ENCODE data around the gene ERCC6L2. TPM values are rescaled to one million over a fixed set of nuclear protein-coding genes. Genes with fewer than 3 reads are reported as not detected.

Gene ERCC6L2
- polyA plus RNA-seq, 1 donor = 25.0 TPM

DNA sequence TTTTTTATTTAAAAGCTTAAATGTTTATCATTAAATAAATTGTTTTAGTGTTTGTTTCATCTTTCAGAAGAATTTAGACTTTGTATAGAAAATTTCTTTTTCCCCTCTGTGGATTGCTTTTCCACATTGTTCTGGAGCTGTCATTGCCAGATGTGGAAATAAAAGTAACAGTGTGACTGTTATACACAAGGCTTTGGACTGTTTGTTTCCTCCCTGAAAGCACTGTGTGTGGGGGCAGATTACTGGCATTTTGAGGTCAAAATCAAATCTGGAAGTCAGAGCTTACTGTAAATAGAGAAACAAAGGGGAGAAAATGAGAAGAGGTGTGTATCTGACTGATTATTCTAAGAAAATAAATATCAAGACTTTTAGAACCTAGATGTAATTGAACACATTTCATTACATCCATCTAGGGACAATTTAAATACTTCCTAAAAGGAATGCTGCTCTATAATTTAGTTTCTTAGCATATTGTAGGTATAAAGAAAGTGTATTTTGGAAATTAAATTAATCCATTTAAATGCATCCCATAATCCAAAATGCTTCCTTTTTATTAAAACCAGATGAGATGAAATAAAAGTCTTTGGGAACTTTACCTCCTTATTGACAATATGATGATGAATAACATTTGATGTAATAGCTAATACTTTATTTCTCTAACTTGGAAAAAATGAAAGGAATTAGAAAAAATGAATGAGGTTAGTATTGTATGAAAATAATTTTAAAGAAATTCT lies 51.9 kb downstream of the ERCC6L2 start:
- DNase-seq = no peak

DNA sequence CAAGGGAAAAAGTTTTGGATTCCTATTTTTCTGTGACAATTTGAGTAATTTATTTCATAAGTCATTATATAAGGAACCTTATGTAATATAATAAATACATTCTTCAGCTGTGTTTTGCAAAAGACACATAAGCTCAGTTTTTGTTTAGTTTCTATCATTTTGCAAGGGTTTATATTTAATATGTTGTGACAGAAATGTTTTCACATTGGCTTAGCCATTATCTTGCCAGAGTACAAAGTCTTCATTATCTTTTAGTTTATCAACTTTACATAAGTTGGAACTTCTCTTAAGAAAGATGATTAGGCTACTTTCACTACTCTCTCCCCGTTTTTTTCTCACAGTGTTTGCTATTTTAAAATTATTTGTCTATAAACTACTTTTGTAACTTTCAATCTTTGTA lies 54.8 kb downstream of the ERCC6L2 start:
- no peak for DNase-seq

DNA sequence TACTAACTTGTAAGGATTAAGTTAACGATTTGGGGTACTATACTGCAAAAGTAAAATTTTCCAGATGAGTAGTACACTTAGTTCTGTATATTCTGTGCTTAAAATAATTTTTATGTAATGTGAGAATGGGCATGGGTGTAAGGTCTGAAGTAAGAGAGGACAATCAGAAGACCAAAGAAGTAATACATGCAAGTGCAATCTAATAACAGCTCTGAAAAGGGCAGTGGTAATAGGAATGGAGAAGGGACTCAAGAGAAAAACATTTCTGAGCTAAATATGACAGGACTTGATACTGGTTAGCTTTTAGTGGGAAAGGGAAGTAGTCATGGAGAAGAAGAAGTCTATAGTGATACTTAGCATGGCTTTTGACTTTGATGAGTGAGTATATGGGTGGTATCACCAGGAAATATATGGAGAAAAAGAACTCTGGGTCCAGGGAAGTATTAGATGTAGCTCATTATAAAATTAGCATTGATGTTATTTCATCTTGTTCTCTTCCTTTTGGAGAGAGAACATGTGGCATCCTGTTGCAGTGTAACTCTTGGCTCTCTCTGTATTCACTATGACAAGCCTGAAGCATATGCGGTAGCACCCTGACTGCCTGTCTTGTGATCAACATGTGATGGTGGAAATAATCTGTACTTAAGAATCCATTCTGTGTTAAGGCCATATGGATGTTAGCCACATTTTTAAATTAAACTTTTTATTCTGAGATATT lies 60.5 kb downstream of the ERCC6L2 start:
- DNase-seq = no peak

- no peak for DNase-seq
These were observed 61.1 kb downstream of the ERCC6L2 start for GRCh38 chr9:95936579-95937075.

DNA sequence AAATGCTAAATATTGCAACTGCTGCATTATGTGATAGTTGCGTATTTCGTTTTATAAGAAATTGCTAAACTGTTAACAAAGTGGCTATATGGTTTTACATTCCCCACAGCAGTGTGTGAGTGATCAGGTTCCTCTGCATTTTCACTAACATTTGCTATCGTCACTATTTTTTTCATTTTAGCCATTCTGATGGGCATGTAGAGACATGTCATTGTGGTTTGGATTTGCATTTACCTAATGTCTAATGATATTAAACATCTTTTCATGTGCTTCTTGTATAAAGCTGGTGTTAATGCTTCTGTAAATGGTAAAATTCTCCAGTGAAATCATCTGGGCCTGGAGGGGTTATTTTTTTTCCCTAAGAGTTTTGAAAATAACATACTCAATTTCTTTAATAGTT lies 61.6 kb downstream of the ERCC6L2 start:
- no peak for DNase-seq

DNA sequence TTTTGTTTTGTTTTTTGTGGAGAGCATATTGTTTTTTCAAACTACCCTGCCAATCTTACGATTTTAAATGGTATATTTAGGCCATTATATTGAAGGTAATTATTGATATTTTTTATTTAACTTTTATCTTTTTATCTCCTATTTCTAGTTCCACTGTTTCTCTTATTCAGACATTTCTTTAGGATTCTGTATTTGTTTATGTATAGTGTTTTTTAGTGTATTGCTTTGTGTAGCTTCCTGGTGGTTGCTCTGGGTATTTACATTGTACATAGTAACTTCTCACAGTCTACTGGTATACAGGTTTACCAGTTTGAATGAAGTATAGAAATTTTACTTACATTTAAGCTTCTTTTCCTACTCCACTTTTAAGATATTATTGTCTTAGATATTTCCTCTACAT lies 63.2 kb downstream of the ERCC6L2 start:
- DNase-seq = no peak

- DNase-seq = no peak
These were observed 64.0 kb downstream of the ERCC6L2 start for GRCh38 chr9:95939472-95939871.

DNA sequence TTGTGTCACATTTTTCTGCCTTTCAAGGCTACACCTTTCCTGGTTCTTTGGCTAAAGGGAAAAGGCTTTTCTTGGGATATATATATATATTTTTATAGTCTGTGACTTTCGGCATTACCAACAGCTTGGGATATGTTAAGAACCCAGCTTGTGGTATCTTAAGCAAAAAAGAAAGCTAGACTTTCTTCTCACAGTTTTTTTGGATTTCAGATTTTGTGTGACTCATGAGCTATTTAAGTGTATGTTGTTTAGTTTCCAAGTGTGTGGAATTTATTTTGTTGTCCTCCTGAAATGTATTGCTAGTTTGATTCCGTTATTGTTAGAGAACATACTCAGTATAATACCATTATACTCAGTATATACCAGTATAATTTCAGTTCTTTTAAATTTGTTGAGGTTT lies 64.8 kb downstream of the ERCC6L2 start:
- no peak for DNase-seq

GRCh38 chr9:95942016-95942415 lies 66.5 kb downstream of the ERCC6L2 start:
- no peak for DNase-seq

DNA sequence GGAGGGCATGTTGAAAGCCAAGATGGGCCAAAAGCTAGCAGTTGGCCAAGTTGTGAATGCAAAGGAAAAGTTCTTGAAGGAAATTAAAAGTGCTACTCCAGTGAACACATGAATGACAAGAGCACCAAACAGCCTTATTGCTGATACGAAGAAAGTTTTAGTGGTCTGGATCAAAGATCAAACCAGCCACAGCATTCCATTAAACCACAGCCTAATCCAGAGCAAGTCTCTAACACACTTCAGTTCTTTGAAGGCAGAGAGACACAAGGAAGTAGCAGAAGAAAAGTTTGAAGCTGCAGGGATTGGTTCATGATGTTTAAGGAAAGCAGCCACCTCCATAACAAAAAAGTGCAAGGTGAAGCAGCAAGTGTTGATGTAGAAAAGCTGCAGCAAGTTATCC lies 71.6 kb downstream of the ERCC6L2 start:
- no peak for DNase-seq

DNA sequence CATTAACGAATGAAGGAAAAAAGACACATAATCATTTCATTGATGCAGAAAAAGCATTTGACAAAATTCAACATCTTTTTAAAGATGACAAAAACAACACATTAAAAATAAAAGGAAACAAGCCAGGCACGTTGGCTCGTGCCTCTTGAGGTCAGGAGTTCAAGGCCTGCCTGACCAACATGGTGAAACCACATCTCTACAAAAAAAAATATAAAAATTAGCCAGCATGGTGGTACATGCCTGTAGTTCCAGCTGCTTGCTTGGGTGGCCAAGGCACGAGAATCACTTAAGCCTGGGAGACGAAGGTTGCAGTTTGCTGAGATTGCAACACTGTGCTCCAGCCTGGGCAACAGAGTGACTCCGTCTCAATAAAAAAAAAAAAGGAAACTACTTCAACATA lies 77.0 kb downstream of the ERCC6L2 start:
- no peak for DNase-seq

DNA sequence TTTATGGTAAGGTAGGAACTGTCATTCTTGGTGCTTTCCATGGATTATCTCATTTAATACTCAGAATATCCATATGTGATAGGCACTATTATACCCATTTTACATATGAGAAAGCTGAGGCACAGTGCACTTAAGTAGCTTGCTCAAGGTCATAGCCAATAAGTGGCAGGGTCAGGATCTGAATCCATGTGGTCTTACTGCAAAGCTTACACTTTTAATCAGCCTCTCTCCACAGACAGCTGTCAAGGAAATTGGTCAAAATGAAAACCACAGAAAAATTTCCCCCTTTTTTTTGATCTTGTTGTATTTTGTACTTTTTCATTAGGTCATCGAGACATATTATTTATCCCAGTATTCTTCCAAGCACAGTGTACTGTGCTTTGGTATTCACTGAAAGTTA lies 78.5 kb downstream of the ERCC6L2 start:
- no peak for DNase-seq

GRCh38 chr9:95954940-95955339 lies 79.4 kb downstream of the ERCC6L2 start:
- DNase-seq = no peak

- DNase-seq = no peak
These were observed 87.4 kb downstream of the ERCC6L2 start for GRCh38 chr9:95962936-95963335.

GRCh38 chr9:95963659-95964058 lies 88.2 kb downstream of the ERCC6L2 start:
- DNase-seq = no peak

- DNase-seq = peak; percentile 32
These were observed 90.8 kb downstream of the ERCC6L2 start for GRCh38 chr9:95966306-95966705.

GRCh38 chr9:95970317-95970716 lies 94.8 kb downstream of the ERCC6L2 start:
- DNase-seq = no peak

GRCh38 chr9:95971815-95972214 lies 96.3 kb downstream of the ERCC6L2 start:
- no peak for DNase-seq

DNA sequence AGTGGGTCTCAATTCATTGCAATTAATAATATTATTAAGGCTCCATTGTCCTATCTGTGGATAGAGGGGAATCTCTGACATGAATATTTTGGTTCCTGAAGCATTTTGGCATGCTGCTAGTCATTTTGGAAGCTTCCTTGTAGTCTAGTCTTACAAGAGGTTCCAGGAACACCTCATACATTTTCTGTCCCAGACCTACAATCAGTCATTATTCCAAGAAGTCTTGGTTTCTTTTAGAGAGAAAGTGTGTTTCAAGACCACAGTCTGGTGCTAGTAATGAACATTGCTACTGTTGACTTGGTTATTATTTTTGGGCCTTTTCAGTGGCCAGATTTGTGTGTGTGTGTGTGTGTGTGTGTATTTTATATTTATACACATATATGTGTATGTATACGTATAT lies 98.9 kb downstream of the ERCC6L2 start:
- no peak for DNase-seq

DNA sequence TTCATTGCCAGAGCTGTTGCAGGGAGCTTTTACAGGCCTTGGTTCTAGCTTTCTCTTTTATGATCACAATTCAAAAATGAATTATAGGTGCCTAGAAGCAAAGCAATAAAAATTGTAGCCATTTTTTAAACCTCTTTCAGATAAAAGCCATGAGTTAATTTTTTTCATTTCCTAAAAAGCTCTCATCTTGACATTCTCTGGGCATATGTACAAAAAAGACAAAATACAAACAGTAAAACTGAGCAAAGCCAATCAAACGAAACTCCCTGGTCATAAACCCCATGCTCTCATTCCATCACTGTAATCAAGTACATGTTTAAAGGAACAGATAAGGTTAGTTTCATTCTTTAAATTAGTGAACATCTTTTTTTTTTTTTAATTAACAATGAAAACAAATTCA lies 101.9 kb downstream of the ERCC6L2 start:
- no peak for DNase-seq

DNA sequence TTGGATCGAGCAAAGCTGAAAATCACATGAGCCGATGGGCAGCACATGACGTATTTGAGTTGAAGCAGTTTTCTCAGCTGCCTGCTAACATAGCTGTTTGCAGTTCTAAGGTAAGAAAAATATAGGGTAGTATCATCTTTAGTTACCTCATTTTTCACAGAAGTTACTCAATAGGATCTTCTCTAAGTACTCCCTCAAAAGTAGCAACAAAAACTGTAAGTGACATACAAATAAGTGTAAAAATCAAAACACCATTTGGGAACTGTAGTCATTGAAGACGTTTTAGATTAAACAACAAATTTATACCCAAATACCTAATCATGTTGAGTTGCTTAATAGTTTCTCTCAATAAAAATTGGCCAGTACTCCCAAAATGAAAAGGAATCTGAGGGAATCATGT lies 102.6 kb downstream of the ERCC6L2 start:
- no peak for DNase-seq

DNA sequence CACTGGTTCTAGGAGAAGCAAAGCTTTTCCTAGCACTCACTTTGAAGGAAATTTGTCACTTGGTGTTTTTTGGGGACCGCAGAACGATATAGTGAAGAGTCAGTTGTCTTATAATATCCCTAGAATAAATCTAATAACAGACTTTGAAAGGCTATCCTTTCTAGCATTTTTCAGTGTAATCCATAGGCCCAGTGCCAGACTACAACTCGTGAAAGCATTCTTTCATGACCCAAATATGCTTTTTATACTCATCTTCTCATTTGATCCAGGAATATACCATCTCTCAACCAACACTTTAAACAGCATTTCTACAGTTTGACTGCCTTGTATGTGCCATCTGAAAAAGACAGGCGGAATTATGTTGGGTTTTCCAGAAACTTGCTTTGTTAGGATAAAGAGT lies 104.0 kb downstream of the ERCC6L2 start:
- DNase-seq = peak; percentile 22

DNA sequence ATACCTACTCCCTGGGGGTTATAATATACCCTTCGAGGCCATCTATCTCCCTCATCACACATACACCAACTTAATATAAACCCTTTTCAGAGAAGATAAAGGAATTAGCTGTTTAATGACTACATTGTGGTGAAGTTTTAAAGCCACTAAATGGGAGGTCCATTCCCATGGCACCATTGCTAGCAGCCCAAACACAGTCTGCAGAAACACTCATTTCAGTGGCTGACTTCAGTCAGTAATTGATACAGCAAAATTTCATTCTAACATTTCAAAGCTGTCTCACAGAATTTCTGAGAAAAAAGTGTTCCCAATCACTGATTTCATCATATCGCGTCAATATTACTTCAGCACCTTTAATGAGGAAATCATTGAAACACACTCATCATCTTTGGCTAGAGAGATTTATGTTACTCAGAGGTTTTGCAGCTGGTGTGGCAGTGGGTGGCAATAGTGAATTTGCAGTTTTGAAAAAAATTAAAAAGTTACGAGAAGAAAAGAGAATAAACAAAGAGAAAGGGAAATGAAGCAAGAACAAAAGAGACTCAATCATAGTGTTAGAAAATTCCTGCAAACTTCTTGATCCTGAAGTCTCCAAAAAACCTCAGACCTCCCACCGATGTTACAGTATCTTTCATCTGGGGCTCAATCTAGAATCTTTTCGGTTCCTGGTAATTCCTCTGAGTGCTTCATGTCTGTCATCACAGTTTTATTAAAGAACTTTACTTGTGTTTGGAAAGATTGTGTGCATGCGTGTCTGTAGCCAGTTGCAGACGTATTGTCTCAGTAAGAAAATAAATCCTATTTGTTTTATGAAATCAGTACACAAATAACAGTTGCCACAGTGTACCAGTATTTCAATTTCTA lies 105.0 kb downstream of the ERCC6L2 start:
- no peak for DNase-seq
